ENCODE data around the gene TSR3.
A peak's percentile ranks its signal among the peaks of the same experiment; 100 is the strongest.
"Not testable (repeated sequence)": the region's sequence is repeated elsewhere in the genome, so short reads cannot be mapped to it uniquely, and the experiment has no call there.

The TSR3 gene

GRCh38 chr16:1333149-1333812 lies 18.4 kb downstream of the TSR3 start, which contains the start of gene BAIAP3:
BAIAP3 (plus strand) TSS chr16:1333645; CDS start chr16:1338550, 4,905 bp downstream.
- no peak for DNase-seq (ENCODE audit: low read depth)
- TF ChIP-seq, protein P1, sequence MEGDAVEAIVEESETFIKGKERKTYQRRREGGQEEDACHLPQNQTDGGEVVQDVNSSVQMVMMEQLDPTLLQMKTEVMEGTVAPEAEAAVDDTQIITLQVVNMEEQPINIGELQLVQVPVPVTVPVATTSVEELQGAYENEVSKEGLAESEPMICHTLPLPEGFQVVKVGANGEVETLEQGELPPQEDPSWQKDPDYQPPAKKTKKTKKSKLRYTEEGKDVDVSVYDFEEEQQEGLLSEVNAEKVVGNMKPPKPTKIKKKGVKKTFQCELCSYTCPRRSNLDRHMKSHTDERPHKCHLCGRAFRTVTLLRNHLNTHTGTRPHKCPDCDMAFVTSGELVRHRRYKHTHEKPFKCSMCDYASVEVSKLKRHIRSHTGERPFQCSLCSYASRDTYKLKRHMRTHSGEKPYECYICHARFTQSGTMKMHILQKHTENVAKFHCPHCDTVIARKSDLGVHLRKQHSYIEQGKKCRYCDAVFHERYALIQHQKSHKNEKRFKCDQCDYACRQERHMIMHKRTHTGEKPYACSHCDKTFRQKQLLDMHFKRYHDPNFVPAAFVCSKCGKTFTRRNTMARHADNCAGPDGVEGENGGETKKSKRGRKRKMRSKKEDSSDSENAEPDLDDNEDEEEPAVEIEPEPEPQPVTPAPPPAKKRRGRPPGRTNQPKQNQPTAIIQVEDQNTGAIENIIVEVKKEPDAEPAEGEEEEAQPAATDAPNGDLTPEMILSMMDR (IDR thresholded peaks at IDR 0.05; ENCODE audit: control insufficient read depth, insufficient read depth, low read depth, low read length, missing control alignments), result no peak
- H3K4me3 ChIP-seq (ENCODE audit: control insufficient read depth, low read depth, low read length), result no peak within 1 kb of the TSS

DNA sequence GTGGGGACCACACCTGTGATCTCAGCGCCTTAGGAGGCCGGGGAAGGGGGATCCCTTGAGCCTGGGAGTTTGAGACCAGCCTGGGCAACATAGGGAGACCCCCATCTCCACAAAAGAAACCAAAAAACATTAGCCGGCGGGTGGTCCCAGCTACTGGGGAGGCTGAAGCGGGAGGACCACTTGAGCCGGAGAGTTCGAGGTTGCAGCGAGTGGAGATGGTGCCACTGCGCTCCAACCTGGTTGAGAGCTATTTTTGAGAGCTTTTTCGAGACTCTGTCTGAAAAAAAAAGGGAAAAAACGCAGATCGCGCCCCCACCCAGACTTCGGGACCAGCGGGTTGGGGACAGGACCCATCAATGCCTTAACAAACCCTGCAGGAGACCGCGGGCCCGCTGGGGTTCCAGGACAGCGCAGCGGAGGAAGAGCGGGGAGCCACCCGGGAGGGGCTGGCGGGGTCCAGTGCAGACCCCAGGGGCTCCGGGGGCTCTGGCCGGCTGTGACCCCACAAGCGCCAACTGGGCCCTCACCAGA lies 19.0 kb downstream of the TSR3 start:
- TF ChIP-seq, protein P1 (IDR thresholded peaks at IDR 0.05; ENCODE audit: control insufficient read depth, insufficient read depth, low read depth, low read length, missing control alignments), result no peak
- no peak overlapping the region for H3K4me3 ChIP-seq (ENCODE audit: control insufficient read depth, low read depth, low read length)
- no peak for DNase-seq (ENCODE audit: low read depth)

DNA sequence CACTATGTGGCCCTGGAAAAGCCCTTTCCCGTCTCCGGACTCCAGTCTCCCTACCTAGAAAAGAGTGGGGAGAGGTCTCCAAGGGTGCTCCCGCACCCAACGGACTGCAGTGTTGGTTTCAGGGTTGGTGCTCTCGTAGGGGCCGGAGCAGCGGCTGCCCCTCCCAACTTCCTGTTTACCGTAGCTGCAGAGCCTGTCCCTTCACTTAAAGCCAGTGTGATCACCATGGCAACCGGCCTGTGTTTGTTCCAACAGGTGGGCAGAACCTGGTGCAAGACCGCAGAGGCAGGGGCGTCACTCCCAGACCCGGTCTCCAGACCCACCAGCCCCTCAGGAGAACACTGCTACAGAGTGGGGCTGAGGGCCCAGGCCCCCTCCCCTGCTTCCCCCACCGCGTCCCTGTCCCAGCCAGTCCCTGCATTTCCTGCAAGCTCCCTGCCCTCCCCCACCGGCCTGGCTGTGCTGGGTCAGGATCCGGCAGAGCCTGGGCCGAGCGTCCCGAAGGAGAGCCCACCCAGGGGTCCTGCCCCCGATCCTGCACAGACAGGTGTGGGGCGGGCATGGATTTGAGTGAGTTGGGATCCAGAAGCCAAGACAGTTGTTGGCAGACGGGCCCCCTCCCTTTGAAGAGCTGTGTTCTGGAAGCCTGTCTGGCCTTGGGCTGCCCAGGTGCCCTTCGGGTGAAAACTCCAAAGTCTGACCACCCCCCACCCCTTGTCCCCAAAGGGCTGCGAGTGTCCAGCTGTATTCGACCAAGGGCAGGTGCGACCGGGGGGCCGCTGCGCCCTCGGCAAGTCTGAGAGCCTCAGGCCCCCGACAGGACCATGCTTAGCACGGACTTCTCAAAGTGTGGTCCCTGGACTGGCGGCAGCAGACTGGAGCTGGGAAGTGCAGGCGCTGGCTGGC lies 19.7 kb downstream of the TSR3 start:
- no peak overlapping the region for H3K4me3 ChIP-seq (ENCODE audit: control insufficient read depth, low read depth, low read length)
- no peak for DNase-seq (ENCODE audit: low read depth)
- TF ChIP-seq, protein P1 (IDR thresholded peaks at IDR 0.05; ENCODE audit: control insufficient read depth, insufficient read depth, low read depth, low read length, missing control alignments), result no peak

GRCh38 chr16:1330931-1331711 lies 20.6 kb downstream of the TSR3 start:
- TF ChIP-seq, protein P1 (IDR thresholded peaks at IDR 0.05; ENCODE audit: control insufficient read depth, insufficient read depth, low read depth, low read length, missing control alignments), result no peak
- H3K4me3 ChIP-seq (ENCODE audit: control insufficient read depth, low read depth, low read length), result no peak overlapping the region
- no peak for DNase-seq (ENCODE audit: low read depth)

GRCh38 chr16:1330260-1330914 lies 21.3 kb downstream of the TSR3 start:
- no peak for DNase-seq (ENCODE audit: low read depth)
- TF ChIP-seq, protein P1 (IDR thresholded peaks at IDR 0.05; ENCODE audit: control insufficient read depth, insufficient read depth, low read depth, low read length, missing control alignments), result peak; percentile 48
- H3K4me3 ChIP-seq (ENCODE audit: control insufficient read depth, low read depth, low read length), result no peak overlapping the region

GRCh38 chr16:1328961-1329360 lies 22.7 kb downstream of the TSR3 start:
- H3K4me3 ChIP-seq (ENCODE audit: control insufficient read depth, low read depth, low read length); DNase-seq (ENCODE audit: low read depth): not testable (repeated sequence)

DNA sequence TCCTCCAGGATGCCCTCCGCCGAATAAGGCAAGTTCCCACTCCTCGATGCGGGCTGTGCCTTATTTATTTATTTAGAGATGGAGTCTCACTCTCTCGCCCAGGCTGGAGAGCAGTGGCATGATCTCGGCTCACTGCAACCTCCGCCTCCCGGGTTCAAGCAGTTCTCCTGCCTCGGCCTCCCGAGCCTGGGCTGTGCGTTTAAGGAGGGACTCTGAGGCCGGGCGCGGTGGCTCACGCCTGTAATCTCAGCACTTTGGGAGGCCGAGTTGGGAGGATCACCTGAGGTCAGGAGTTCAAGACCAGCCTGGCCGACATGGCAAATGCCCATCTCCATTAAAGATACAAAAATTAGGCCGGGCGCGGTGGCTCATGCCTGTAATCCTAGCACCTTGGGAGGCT lies 23.5 kb downstream of the TSR3 start:
- not testable (repeated sequence) for H3K4me3 ChIP-seq (ENCODE audit: control insufficient read depth, low read depth, low read length); DNase-seq (ENCODE audit: low read depth)
